ENCODE measurements around the gene NBPF4.
"Not testable (repeated sequence)": the region's sequence is repeated elsewhere in the genome, so short reads cannot be mapped to it uniquely, and the experiment has no call there.

DNA sequence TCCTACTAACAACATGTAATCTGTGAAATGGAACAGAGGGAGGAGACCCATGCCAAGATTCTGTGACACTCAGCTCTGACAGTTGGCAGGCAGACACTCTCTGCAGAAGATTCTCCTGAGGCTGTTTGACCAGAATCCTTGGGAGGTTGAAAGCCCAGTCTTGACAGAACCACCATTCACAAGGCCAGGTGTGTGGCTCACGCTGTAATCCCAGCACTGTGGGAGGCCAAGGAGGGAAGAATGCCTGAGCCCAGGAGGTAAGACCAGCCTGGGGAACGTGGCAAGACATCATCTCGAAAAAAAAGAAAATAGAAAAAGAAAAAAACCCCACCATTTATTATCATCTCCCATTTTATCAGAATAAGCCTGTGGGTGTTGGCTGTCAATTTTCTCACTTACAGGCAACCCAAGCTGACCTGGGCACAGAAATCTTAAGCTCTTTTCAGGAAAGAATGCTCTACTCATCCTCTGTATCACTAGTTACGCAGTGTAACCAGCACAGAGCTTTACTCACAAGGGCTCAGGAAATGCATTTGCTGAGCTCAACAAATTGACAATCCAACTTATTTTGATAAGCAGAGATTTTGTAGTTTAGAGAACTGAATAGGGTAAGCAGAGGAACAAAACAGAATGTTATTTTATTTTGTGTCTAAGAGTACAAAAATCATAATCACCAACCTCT is 16.8 kb upstream of the NBPF4 start:
- not testable (repeated sequence) for TF ChIP-seq EZH2phosphoT487 (IDR thresholded peaks at IDR 0.05; ENCODE audit: unreplicated experiment); EZH2 (IDR thresholded peaks at IDR 0.05; ENCODE audit: low read depth, unreplicated experiment); CREB1 (CRISPR knock-in tag; IDR thresholded peaks at IDR 0.05; ENCODE audit: low read depth); POLR2AphosphoS5 (IDR thresholded peaks at IDR 0.05; ENCODE audit: low read depth)
- TF ChIP-seq, protein P1, sequence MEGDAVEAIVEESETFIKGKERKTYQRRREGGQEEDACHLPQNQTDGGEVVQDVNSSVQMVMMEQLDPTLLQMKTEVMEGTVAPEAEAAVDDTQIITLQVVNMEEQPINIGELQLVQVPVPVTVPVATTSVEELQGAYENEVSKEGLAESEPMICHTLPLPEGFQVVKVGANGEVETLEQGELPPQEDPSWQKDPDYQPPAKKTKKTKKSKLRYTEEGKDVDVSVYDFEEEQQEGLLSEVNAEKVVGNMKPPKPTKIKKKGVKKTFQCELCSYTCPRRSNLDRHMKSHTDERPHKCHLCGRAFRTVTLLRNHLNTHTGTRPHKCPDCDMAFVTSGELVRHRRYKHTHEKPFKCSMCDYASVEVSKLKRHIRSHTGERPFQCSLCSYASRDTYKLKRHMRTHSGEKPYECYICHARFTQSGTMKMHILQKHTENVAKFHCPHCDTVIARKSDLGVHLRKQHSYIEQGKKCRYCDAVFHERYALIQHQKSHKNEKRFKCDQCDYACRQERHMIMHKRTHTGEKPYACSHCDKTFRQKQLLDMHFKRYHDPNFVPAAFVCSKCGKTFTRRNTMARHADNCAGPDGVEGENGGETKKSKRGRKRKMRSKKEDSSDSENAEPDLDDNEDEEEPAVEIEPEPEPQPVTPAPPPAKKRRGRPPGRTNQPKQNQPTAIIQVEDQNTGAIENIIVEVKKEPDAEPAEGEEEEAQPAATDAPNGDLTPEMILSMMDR (conservative IDR thresholded peaks at IDR 0.05; ENCODE audit: low read depth in 2 of 2), result not testable (repeated sequence)
- TF ChIP-seq, protein P2, sequence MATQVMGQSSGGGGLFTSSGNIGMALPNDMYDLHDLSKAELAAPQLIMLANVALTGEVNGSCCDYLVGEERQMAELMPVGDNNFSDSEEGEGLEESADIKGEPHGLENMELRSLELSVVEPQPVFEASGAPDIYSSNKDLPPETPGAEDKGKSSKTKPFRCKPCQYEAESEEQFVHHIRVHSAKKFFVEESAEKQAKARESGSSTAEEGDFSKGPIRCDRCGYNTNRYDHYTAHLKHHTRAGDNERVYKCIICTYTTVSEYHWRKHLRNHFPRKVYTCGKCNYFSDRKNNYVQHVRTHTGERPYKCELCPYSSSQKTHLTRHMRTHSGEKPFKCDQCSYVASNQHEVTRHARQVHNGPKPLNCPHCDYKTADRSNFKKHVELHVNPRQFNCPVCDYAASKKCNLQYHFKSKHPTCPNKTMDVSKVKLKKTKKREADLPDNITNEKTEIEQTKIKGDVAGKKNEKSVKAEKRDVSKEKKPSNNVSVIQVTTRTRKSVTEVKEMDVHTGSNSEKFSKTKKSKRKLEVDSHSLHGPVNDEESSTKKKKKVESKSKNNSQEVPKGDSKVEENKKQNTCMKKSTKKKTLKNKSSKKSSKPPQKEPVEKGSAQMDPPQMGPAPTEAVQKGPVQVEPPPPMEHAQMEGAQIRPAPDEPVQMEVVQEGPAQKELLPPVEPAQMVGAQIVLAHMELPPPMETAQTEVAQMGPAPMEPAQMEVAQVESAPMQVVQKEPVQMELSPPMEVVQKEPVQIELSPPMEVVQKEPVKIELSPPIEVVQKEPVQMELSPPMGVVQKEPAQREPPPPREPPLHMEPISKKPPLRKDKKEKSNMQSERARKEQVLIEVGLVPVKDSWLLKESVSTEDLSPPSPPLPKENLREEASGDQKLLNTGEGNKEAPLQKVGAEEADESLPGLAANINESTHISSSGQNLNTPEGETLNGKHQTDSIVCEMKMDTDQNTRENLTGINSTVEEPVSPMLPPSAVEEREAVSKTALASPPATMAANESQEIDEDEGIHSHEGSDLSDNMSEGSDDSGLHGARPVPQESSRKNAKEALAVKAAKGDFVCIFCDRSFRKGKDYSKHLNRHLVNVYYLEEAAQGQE (IDR thresholded peaks at IDR 0.05; ENCODE audit: unreplicated experiment), result not testable (repeated sequence)
